ENCODE measurements around the gene DDI2. TPM values are rescaled to one million over a fixed set of nuclear protein-coding genes. Genes with fewer than 3 reads are reported as not detected.

The DDI2 gene
- total and polyA plus RNA-seq, 4 experiments from 2014 or later: 1.0 to 47.6 (median 25.7) TPM

GRCh38 chr1:15684042-15684461, 66.8 kb downstream of the DDI2 start, which contains the start of gene PLEKHM2:
Gene PLEKHM2, plus strand, starts transcription at chr1:15684320. Its CDS starts 239 bp downstream, at chr1:15684559.
- H3K4me1 Mint-ChIP-seq: peaks cover 20 to 34% (median 28%) of the 10 kb centered on the region in 4 donors
- ChIA-PET CTCF (ENCODE audit: partially characterized antibody) (interaction anchor here (1.8 kb wide), 1 partner anchor 13 kb away, joined by 6 read pairs; no protein-coding TSS in a partner anchor), POLR2A (ENCODE audit: partially characterized antibody) (interaction anchor here (1.0 to 1.2 kb wide), 2 partner anchors 13 to 105 kb away, joined by 6 to 8 read pairs; no protein-coding TSS in a partner anchor)
- DNase-seq: peak; percentile 42 to 59 (median 52)
- intact Hi-C loops (cut with micrococcal nuclease): no loop called here
- no peaks in the 10 kb centered on the region for H3K9me3 Mint-ChIP-seq
- no peaks in the 10 kb centered on the region for H3K9me3 ChIP-seq (ENCODE audit: control insufficient read depth in 1 of 2, low read length in 2 of 2)
- peaks cover 0 to 10% of the 10 kb centered on the region in 2 donors for H3K36me3 Mint-ChIP-seq
- H3K4me1 ChIP-seq (ENCODE audit: insufficient read depth, low read length): peaks cover 25% of the 10 kb centered on the region
- peak within 1 kb of the TSS; percentile 94 to 98 (median 96) for H3K27ac Mint-ChIP-seq
- peak within 1 kb of the TSS; percentile 98 for H3K27ac ChIP-seq (ENCODE audit: low read depth, low read length)
- H3K4me3 Mint-ChIP-seq: peak within 1 kb of the TSS; percentile 93 to 95 (median 94)
- H3K4me3 ChIP-seq (ENCODE audit: low read length in 2 of 2): peak within 1 kb of the TSS; percentile 66 to 92
- H3K36me3 ChIP-seq (ENCODE audit: insufficient read depth, low read length): no peaks in the 10 kb centered on the region
- no peaks in the 10 kb centered on the region for H3K27me3 ChIP-seq (ENCODE audit: insufficient read depth, low read length)
- no peaks in the 10 kb centered on the region for H3K27me3 Mint-ChIP-seq

DNA sequence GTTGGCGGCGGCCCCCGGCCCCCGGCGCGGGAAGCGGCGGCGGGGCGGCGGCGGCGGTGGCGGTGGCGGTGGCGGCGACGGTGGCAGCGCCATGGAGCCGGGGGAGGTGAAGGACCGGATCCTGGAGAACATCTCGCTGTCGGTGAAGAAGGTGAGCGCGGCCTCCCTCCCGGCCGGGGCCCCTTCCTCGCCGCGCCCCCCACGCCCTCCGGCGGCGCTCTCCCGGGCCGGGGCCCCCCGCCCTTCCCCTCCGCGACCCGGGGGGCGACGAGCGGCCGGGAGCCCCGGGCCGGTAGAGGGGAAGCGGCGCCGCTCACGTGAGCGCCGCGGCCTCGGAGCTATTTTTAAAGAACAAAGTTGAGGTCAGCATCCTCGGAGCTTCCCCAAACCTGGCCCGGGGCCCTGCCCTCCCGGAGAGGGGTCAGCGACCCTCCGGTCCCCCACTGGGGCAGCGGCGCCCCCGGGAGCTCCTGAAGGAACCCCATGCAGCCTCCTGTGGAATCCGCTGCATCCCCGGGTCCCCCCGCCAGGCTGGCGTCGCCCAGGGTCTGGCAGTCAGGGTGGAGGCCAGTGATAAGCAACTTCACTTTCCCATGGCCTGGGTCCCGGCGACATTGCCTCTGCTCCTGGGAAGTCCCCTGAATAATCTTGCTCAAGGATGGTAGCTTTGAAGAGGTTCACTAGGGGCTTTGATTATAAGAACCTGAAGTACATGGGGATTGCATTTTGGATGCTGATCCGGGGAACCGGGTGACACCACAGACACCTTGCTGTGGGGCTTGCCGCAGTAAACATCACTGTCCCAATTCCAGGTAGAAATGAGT, 67.4 kb downstream of the DDI2 start:
- Mint-ChIP-seq H3K4me1 (peaks cover 20 to 34% (median 28%) of the 10 kb centered on the region in 4 donors), H3K27ac (peak overlapping the region; percentile 94 to 98 (median 94)), H3K27me3 (no peaks in the 10 kb centered on the region), H3K4me3 (peak overlapping the region; percentile 93 to 95 (median 94)), H3K36me3 (peaks cover 0 to 10% of the 10 kb centered on the region in 2 donors), H3K9me3 (no peaks in the 10 kb centered on the region)
- Histone ChIP-seq H3K36me3 (ENCODE audit: insufficient read depth, low read length) (no peaks in the 10 kb centered on the region), H3K4me1 (ENCODE audit: insufficient read depth, low read length) (peaks cover 25% of the 10 kb centered on the region), H3K9me3 (ENCODE audit: control insufficient read depth in 1 of 2, low read length in 2 of 2) (no peaks in the 10 kb centered on the region), H3K27ac (ENCODE audit: low read depth, low read length) (peak overlapping the region; percentile 73), H3K4me3 (ENCODE audit: low read length in 2 of 2) (peak overlapping the region; percentile 58 to 66), H3K27me3 (ENCODE audit: insufficient read depth, low read length) (no peaks in the 10 kb centered on the region)
- intact Hi-C loops (cut with micrococcal nuclease): no loop called here
- CTCF ChIA-PET (ENCODE audit: partially characterized antibody): interaction anchor here (1.8 kb wide), 1 partner anchor 13 kb away, joined by 6 read pairs; no protein-coding TSS in a partner anchor
- peak; percentile 18 to 60 (median 40) for DNase-seq
- POLR2A ChIA-PET (ENCODE audit: partially characterized antibody): interaction anchor here (1.0 to 1.3 kb wide), 4 partner anchors 12 to 159 kb away, joined by 3 to 8 read pairs (median 4); partner anchors contain the start of gene DDI2

DNA sequence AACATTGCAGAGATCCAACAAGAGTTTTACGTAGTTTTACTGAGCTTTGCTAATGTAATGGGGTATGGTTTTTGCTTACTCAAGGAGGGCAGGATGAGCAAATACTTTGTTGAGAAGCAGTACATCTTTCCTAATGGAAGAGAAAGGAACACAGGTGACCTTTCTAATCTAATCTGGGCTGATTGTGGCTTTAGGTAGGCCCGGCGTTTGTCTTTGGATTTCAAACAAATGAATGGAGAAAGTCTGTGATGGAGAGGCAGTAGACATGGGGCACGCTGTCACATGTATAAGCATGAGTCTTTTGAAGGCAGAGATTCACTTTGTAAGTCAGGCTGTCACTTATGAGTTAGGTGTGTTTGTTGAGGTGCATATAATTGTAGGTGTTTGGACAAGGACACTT, 68.6 kb downstream of the DDI2 start:
- H3K27me3 Mint-ChIP-seq: no peaks in the 10 kb centered on the region
- H3K36me3 Mint-ChIP-seq: peaks cover 3 to 13% of the 10 kb centered on the region in 2 donors
- DNase-seq: no peak
- Histone ChIP-seq H3K27me3 (ENCODE audit: insufficient read depth, low read length) (no peaks in the 10 kb centered on the region), H3K9me3 (ENCODE audit: control insufficient read depth in 1 of 2, low read length in 2 of 2) (no peaks in the 10 kb centered on the region), H3K27ac (ENCODE audit: low read depth, low read length) (no peak overlapping the region), H3K4me1 (ENCODE audit: insufficient read depth, low read length) (peaks cover 25% of the 10 kb centered on the region), H3K36me3 (ENCODE audit: insufficient read depth, low read length) (no peaks in the 10 kb centered on the region), H3K4me3 (ENCODE audit: low read length in 2 of 2) (no peak overlapping the region)
- peak overlapping the region; percentile 49 to 95 (median 94) for H3K4me3 Mint-ChIP-seq
- ChIA-PET CTCF (ENCODE audit: partially characterized antibody) (interaction anchor here (0.6 to 1.8 kb wide), 2 partner anchors 11 to 1242 kb away, joined by 3 to 6 read pairs; no protein-coding TSS in a partner anchor), POLR2A (ENCODE audit: partially characterized antibody) (interaction anchor here (0.6 to 1.6 kb wide), 3 partner anchors 12 to 160 kb away, joined by 3 to 5 read pairs (median 3); no protein-coding TSS in a partner anchor)
- peak overlapping the region; percentile 1 to 96 (median 78) for H3K27ac Mint-ChIP-seq
- intact Hi-C loops (cut with micrococcal nuclease): no loop called here
- no peaks in the 10 kb centered on the region for H3K9me3 Mint-ChIP-seq
- H3K4me1 Mint-ChIP-seq: peaks cover 22 to 38% (median 32%) of the 10 kb centered on the region in 4 donors

DNA sequence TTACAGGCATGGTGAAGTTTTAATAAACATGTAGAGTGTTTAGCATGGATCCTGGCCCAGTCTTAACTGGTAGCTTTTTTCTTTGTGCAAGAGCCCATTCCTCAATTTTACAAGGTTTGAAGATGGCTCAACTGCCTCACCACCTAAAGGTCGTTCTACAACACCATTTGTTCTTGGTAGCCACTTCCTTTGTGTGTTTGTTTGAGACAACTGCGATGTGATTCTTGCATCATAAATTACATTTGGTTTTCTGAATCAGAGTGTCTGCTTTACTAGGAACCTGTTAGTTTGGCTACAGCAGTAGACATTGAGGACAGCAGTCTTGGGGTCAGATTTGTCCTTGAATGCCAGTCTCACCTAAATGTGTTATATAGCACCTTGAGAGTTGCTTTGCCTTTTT, 70.2 kb downstream of the DDI2 start:
- no peak for DNase-seq
- Mint-ChIP-seq H3K9me3 (no peaks in the 10 kb centered on the region), H3K4me3 (peak overlapping the region in 1 of 8 donors; percentile 33), H3K4me1 (peaks cover 24 to 47% (median 36%) of the 10 kb centered on the region in 4 donors), H3K27me3 (no peaks in the 10 kb centered on the region), H3K36me3 (peaks cover 3 to 13% of the 10 kb centered on the region in 2 donors), H3K27ac (peak overlapping the region in 2 of 7 donors; percentile 13 to 46)
- Histone ChIP-seq H3K36me3 (ENCODE audit: insufficient read depth, low read length) (no peaks in the 10 kb centered on the region), H3K4me1 (ENCODE audit: insufficient read depth, low read length) (peaks cover 30% of the 10 kb centered on the region), H3K27ac (ENCODE audit: low read depth, low read length) (no peak overlapping the region), H3K27me3 (ENCODE audit: insufficient read depth, low read length) (no peaks in the 10 kb centered on the region), H3K4me3 (ENCODE audit: low read length in 2 of 2) (no peak overlapping the region), H3K9me3 (ENCODE audit: control insufficient read depth in 1 of 2, low read length in 2 of 2) (no peaks in the 10 kb centered on the region)
- ChIA-PET CTCF (ENCODE audit: partially characterized antibody) (no interaction called here), POLR2A (ENCODE audit: partially characterized antibody) (no interaction called here)
- intact Hi-C loops (cut with micrococcal nuclease): no loop called here

DNA sequence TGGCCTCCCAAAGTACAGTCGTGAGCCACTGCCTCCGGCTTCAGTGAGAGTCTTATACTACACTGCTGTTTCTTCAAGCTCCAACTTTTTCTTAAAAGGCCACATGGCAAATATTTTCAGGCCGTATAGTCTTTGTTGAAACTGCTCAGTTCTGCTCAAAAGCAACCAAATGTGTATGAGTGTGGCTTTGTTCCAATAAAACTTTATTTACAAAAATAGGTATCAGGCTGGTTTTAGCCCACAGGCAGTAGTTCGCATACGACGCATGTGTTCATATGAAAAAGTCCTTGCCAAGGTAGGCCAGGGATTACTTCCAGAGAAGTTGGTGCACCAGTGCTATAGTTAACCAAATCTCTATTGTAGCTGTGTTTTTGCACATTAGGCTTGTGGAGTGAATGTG, 73.1 kb downstream of the DDI2 start:
- peaks cover 6 to 7% of the 10 kb centered on the region in 2 donors for H3K36me3 Mint-ChIP-seq
- H3K9me3 ChIP-seq (ENCODE audit: control insufficient read depth in 1 of 2, low read length in 2 of 2): no peaks in the 10 kb centered on the region
- intact Hi-C loops (cut with micrococcal nuclease): no loop called here
- ChIA-PET CTCF (ENCODE audit: partially characterized antibody) (no interaction called here), POLR2A (ENCODE audit: partially characterized antibody) (no interaction called here)
- H3K36me3 ChIP-seq (ENCODE audit: insufficient read depth, low read length): no peaks in the 10 kb centered on the region
- H3K27ac Mint-ChIP-seq: peak overlapping the region in 1 of 7 donors; percentile 16
- no peaks in the 10 kb centered on the region for H3K9me3 Mint-ChIP-seq
- H3K4me1 Mint-ChIP-seq: peaks cover 21 to 50% (median 35%) of the 10 kb centered on the region in 4 donors
- no peak overlapping the region for H3K4me3 Mint-ChIP-seq
- H3K4me3 ChIP-seq (ENCODE audit: low read length in 2 of 2): no peak overlapping the region
- no peaks in the 10 kb centered on the region for H3K27me3 Mint-ChIP-seq
- no peak overlapping the region for H3K27ac ChIP-seq (ENCODE audit: low read depth, low read length)
- DNase-seq: no peak
- H3K4me1 ChIP-seq (ENCODE audit: insufficient read depth, low read length): peaks cover 20% of the 10 kb centered on the region
- H3K27me3 ChIP-seq (ENCODE audit: insufficient read depth, low read length): no peaks in the 10 kb centered on the region

- no peak overlapping the region for H3K27ac ChIP-seq (ENCODE audit: low read depth, low read length)
- H3K27me3 ChIP-seq (ENCODE audit: insufficient read depth, low read length): no peaks in the 10 kb centered on the region
- Mint-ChIP-seq H3K27ac (peak overlapping the region in 5 of 7 donors; percentile 23 to 85 (median 37)), H3K4me1 (peaks cover 12 to 43% (median 28%) of the 10 kb centered on the region in 4 donors), H3K4me3 (no peak overlapping the region), H3K27me3 (no peaks in the 10 kb centered on the region), H3K36me3 (peaks cover 6 to 7% of the 10 kb centered on the region in 2 donors), H3K9me3 (no peaks in the 10 kb centered on the region)
- DNase-seq: no peak
- ChIA-PET POLR2A (ENCODE audit: partially characterized antibody) (interaction anchor here (0.6 kb wide), 1 partner anchor 16 kb away, joined by 3 read pairs; no protein-coding TSS in a partner anchor), CTCF (ENCODE audit: partially characterized antibody) (no interaction called here)
- H3K4me3 ChIP-seq (ENCODE audit: low read length in 2 of 2): no peak overlapping the region
- H3K36me3 ChIP-seq (ENCODE audit: insufficient read depth, low read length): no peaks in the 10 kb centered on the region
- H3K4me1 ChIP-seq (ENCODE audit: insufficient read depth, low read length): peaks cover 16% of the 10 kb centered on the region
- intact Hi-C loops (cut with micrococcal nuclease): no loop called here
- H3K9me3 ChIP-seq (ENCODE audit: control insufficient read depth in 1 of 2, low read length in 2 of 2): no peaks in the 10 kb centered on the region
Observed at GRCh38 chr1:15691434-15692032, 74.3 kb downstream of the DDI2 start.

Measured in CD4-positive, alpha-beta memory T cell (primary cell).